Non-pigmented ciliary epithelial cell (primary cell): Measurements from ENCODE around the gene SCIN.
A peak's percentile ranks its signal among the peaks of the same experiment; 100 is the strongest.
"Not testable (repeated sequence)": the region's sequence is repeated elsewhere in the genome, so short reads cannot be mapped to it uniquely, and the experiment has no call there.

Experiments
- DNase-seq: peaks from one replicate; pipeline ENCODE4 v3.0.0-alpha.2; 2010; ENCODE audit warnings: low read depth

Gene SCIN

GRCh38 chr7:12570534-12571461, at the start of gene SCIN:
Gene SCIN (plus strand): TSS chr7:12570720. CDS start chr7:12570787, 67 bp downstream.
- no peak for DNase-seq

GRCh38 chr7:12524794-12525386, 45.6 kb upstream of the SCIN start:
- no peak for DNase-seq

GRCh38 chr7:12526693-12527092, 43.8 kb upstream of the SCIN start:
- DNase-seq: not testable (repeated sequence)

GRCh38 chr7:12527670-12528069, 42.9 kb upstream of the SCIN start:
- not testable (repeated sequence) for DNase-seq

- DNase-seq: no peak
Measured at GRCh38 chr7:12529971-12530710, 40.4 kb upstream of the SCIN start.

- no peak for DNase-seq
Measured at GRCh38 chr7:12531784-12532183, 38.7 kb upstream of the SCIN start.

- DNase-seq: no peak
Measured at GRCh38 chr7:12534046-12534445, 36.5 kb upstream of the SCIN start.

GRCh38 chr7:12539681-12540080, 30.8 kb upstream of the SCIN start:
- DNase-seq: no peak

- DNase-seq: no peak
Measured at GRCh38 chr7:12540850-12541249, 29.7 kb upstream of the SCIN start.

- no peak for DNase-seq
Measured at GRCh38 chr7:12543586-12543985, 26.9 kb upstream of the SCIN start.

GRCh38 chr7:12549106-12549505, 21.4 kb upstream of the SCIN start:
- DNase-seq: peak; percentile 49

GRCh38 chr7:12550956-12551355, 19.6 kb upstream of the SCIN start:
- peak; percentile 50 for DNase-seq

GRCh38 chr7:12552876-12553275, 17.6 kb upstream of the SCIN start:
- DNase-seq: no peak

GRCh38 chr7:12553416-12553815, 17.1 kb upstream of the SCIN start:
- DNase-seq: no peak

- no peak for DNase-seq
Measured at GRCh38 chr7:12554351-12554750, 16.2 kb upstream of the SCIN start.

GRCh38 chr7:12554872-12555271, 15.6 kb upstream of the SCIN start:
- no peak for DNase-seq

GRCh38 chr7:12555695-12556094, 14.8 kb upstream of the SCIN start:
- not testable (repeated sequence) for DNase-seq

GRCh38 chr7:12556139-12556792, 14.3 kb upstream of the SCIN start:
- not testable (repeated sequence) for DNase-seq

GRCh38 chr7:12557282-12557681, 13.2 kb upstream of the SCIN start:
- DNase-seq: no peak

- DNase-seq: no peak
Measured at GRCh38 chr7:12564996-12565764, 5.3 kb upstream of the SCIN start.

- no peak for DNase-seq
Measured at GRCh38 chr7:12565873-12566272, 4.6 kb upstream of the SCIN start.
